SK-N-SH treated with all-trans-retinoic acid at 6 μM for 48 hours (cell line): Measurements from ENCODE around the gene XPC.
A peak's percentile ranks its signal among the peaks of the same experiment; 100 is the strongest.

Source experiments
- ARNTL ChIP-seq: fragments of 450-650 bp; formaldehyde crosslinking; IDR thresholded peaks from 2 replicates; pipeline ENCODE4 v1.5.0; 2020; ENCODE audit warnings: low read depth, mild to moderate bottlenecking, moderate library complexity, borderline replicate concordance
- CSRNP3 ChIP-seq: fragments of 250-450 bp; sonication (Bioruptor Pico); IDR thresholded peaks from 2 replicates; pipeline ENCODE4 v1.5.1; 2021; ENCODE audit warnings: mild to moderate bottlenecking, moderate library complexity
- GLIS3 ChIP-seq: fragments of 250-450 bp; sonication (Bioruptor Pico); IDR thresholded peaks from 2 replicates; pipeline ENCODE4 v1.5.0; 2020; ENCODE audit warnings: mild to moderate bottlenecking, moderate library complexity
- ISL1 ChIP-seq: fragments of 250-450 bp; sonication (Bioruptor Pico); IDR thresholded peaks from 2 replicates; pipeline ENCODE4 v2.1.2; 2022; ENCODE audit warnings: mild to moderate bottlenecking, moderate library complexity
- OSR1 ChIP-seq: fragments of 250-450 bp; sonication (Bioruptor Pico); IDR thresholded peaks from 2 replicates; pipeline ENCODE4 v1.8.0; 2022; ENCODE audit warnings: moderate library complexity, mild to moderate bottlenecking, inconsistent platforms
- ZFP3 ChIP-seq: fragments of 250-450 bp; sonication (Bioruptor Pico); IDR thresholded peaks from 2 replicates; pipeline ENCODE4 v1.5.0; 2020; ENCODE audit warnings: mild to moderate bottlenecking, moderate library complexity
- ZNF70 ChIP-seq: fragments of 450-650 bp; formaldehyde crosslinking; IDR thresholded peaks from 2 replicates; pipeline ENCODE4 v1.5.0; 2020; ENCODE audit warnings: mild to moderate bottlenecking, moderate library complexity
- ZNF8 ChIP-seq: fragments of 450-650 bp; formaldehyde crosslinking; IDR thresholded peaks from 2 replicates; pipeline ENCODE4 v1.5.0; 2020; ENCODE audit warnings: mild to moderate bottlenecking, moderate library complexity
- TF ChIP-seq, protein P1 (sequence below): fragments of 250-450 bp; sonication (Bioruptor Pico); IDR thresholded peaks from 2 replicates; pipeline ENCODE4 v1.8.0; 2020; ENCODE audit warnings: mild to moderate bottlenecking, moderate library complexity, borderline replicate concordance
- TF ChIP-seq, protein P2 (sequence below): fragments of 250-450 bp; sonication (Bioruptor Pico); IDR thresholded peaks from 2 replicates; pipeline ENCODE4 v1.5.0; 2020; ENCODE audit warnings: mild to moderate bottlenecking, moderate library complexity
- TF ChIP-seq, protein P3 (sequence below): fragments of 250-450 bp; sonication (Bioruptor Pico); IDR thresholded peaks from 2 replicates; pipeline ENCODE4 v1.5.1; 2020; ENCODE audit warnings: low read depth, mild to moderate bottlenecking, moderate library complexity

- TF ChIP-seq OSR1, result no peak
- TF ChIP-seq, protein P1, sequence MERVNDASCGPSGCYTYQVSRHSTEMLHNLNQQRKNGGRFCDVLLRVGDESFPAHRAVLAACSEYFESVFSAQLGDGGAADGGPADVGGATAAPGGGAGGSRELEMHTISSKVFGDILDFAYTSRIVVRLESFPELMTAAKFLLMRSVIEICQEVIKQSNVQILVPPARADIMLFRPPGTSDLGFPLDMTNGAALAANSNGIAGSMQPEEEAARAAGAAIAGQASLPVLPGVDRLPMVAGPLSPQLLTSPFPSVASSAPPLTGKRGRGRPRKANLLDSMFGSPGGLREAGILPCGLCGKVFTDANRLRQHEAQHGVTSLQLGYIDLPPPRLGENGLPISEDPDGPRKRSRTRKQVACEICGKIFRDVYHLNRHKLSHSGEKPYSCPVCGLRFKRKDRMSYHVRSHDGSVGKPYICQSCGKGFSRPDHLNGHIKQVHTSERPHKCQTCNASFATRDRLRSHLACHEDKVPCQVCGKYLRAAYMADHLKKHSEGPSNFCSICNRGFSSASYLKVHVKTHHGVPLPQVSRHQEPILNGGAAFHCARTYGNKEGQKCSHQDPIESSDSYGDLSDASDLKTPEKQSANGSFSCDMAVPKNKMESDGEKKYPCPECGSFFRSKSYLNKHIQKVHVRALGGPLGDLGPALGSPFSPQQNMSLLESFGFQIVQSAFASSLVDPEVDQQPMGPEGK (CRISPR knock-in tag), result no peak
- peak; percentile 58; the same call in 1 of the 2 replicates for TF ChIP-seq ZFP3 (CRISPR knock-in tag)
- no peak for TF ChIP-seq GLIS3 (CRISPR knock-in tag)
- TF ChIP-seq ZNF70 (CRISPR knock-in tag), result no peak
- no peak for TF ChIP-seq ISL1 (CRISPR knock-in tag)
- TF ChIP-seq ZNF8 (CRISPR knock-in tag), result no peak
- no peak for TF ChIP-seq ARNTL (CRISPR knock-in tag)
- TF ChIP-seq, protein P2, sequence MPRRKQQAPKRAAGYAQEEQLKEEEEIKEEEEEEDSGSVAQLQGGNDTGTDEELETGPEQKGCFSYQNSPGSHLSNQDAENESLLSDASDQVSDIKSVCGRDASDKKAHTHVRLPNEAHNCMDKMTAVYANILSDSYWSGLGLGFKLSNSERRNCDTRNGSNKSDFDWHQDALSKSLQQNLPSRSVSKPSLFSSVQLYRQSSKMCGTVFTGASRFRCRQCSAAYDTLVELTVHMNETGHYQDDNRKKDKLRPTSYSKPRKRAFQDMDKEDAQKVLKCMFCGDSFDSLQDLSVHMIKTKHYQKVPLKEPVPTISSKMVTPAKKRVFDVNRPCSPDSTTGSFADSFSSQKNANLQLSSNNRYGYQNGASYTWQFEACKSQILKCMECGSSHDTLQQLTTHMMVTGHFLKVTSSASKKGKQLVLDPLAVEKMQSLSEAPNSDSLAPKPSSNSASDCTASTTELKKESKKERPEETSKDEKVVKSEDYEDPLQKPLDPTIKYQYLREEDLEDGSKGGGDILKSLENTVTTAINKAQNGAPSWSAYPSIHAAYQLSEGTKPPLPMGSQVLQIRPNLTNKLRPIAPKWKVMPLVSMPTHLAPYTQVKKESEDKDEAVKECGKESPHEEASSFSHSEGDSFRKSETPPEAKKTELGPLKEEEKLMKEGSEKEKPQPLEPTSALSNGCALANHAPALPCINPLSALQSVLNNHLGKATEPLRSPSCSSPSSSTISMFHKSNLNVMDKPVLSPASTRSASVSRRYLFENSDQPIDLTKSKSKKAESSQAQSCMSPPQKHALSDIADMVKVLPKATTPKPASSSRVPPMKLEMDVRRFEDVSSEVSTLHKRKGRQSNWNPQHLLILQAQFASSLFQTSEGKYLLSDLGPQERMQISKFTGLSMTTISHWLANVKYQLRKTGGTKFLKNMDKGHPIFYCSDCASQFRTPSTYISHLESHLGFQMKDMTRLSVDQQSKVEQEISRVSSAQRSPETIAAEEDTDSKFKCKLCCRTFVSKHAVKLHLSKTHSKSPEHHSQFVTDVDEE (CRISPR knock-in tag), result no peak
- TF ChIP-seq, protein P3, sequence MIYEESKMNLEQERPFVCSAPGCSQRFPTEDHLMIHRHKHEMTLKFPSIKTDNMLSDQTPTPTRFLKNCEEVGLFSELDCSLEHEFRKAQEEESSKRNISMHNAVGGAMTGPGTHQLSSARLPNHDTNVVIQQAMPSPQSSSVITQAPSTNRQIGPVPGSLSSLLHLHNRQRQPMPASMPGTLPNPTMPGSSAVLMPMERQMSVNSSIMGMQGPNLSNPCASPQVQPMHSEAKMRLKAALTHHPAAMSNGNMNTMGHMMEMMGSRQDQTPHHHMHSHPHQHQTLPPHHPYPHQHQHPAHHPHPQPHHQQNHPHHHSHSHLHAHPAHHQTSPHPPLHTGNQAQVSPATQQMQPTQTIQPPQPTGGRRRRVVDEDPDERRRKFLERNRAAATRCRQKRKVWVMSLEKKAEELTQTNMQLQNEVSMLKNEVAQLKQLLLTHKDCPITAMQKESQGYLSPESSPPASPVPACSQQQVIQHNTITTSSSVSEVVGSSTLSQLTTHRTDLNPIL (CRISPR knock-in tag), result no peak
- TF ChIP-seq CSRNP3, result no peak
These were observed 54.2 kb downstream of the XPC start for GRCh38 chr3:14124223-14124614.
